HepG2 (cell line): ENCODE measurements around the gene P4HB. TPM values are rescaled to one million over a fixed set of nuclear protein-coding genes. Genes with fewer than 3 reads are reported as not detected.

ENCODE experiments used
- KIAA2018 ChIP-seq: sonication (generic); formaldehyde crosslinking; IDR thresholded peaks from 2 replicates; pipeline ENCODE4 v1.5.0; 2020; ENCODE audit warnings: mild to moderate bottlenecking, missing genetic modification reagents, borderline replicate concordance
- KLF9 ChIP-seq: IDR thresholded peaks from 2 replicates; pipeline ENCODE4 v1.6.1; 2016; ENCODE audit warnings: low read depth
- PREB ChIP-seq: sonication (generic); formaldehyde crosslinking; IDR thresholded peaks from 2 replicates; pipeline ENCODE4 v1.4.0; 2020; ENCODE audit warnings: missing genetic modification reagents
- USF2 ChIP-seq, 2 experiments: sonication (generic) in 1 of 2; formaldehyde crosslinking in 1 of 2; IDR thresholded peaks; 2 replicates each; pipeline versions ENCODE4 v1.5.1 to v1.6.1; 2011 to 2020; ENCODE audit warnings: borderline replicate concordance in 1 of 2, low read depth in 1 of 2, low read length in 1 of 2, mild to moderate bottlenecking in 1 of 2, missing genetic modification reagents in 1 of 2, moderate library complexity in 1 of 2
- XBP1 ChIP-seq: sonication (generic); formaldehyde crosslinking; IDR thresholded peaks from 2 replicates; pipeline ENCODE4 v1.5.0; 2020; ENCODE audit warnings: missing genetic modification reagents
- YEATS2 ChIP-seq: sonication (generic); formaldehyde crosslinking; IDR thresholded peaks from 2 replicates; pipeline ENCODE4 v1.4.0; 2020; ENCODE audit warnings: missing genetic modification reagents, borderline replicate concordance
- ZBTB26 ChIP-seq: IDR thresholded peaks from 2 replicates; pipeline ENCODE4 v1.6.1; 2016; ENCODE audit warnings: missing compliant biosample characterization, missing genetic modification reagents, borderline replicate concordance
- ZNF646 ChIP-seq: sonication (generic); formaldehyde crosslinking; IDR thresholded peaks from 2 replicates; pipeline ENCODE4 v1.9.0; 2021; ENCODE audit warnings: mild to moderate bottlenecking, missing genetic modification reagents
- ZNF761 ChIP-seq: sonication (generic); formaldehyde crosslinking; conservative IDR thresholded peaks from 2 replicates; pipeline ENCODE4 v1.4.0; 2020; ENCODE audit warnings: mild to moderate bottlenecking, missing genetic modification reagents
- polyA plus RNA-seq, 8 experiments: library from polyadenylated mRNA; depleted of rRNA in 3 of 8; stranded (reverse) in 7 of 8; unstranded in 1 of 8; fragments of >200 nt; fragmentation: Illumina TruSeq in 4 of 8; extraction: Trizol in 4 of 8; gene quantifications; 2 replicates each; pipeline versions ENCODE4 v1.2.1 to v1.2.3, GENCODE V29; 2011 to 2016; ENCODE audit warnings: low read depth in 4 of 8, missing spikeins in 1 of 8, mixed read lengths in 1 of 8; ENCODE audit not compliant: insufficient read depth in 1 of 8
- total RNA-seq, 5 experiments: library from RNA; depleted of rRNA; stranded (reverse); fragments of >200 nt; fragmentation: Illumina TruSeq; extraction: Trizol; gene quantifications; 2 replicates each; pipeline ENCODE4 v1.2.3, GENCODE V29; 2016; ENCODE audit warnings: low read depth in 1 of 5

Gene P4HB
- total and polyA plus RNA-seq, 2 of the 13 experiments (the other 11 are each of a cell fraction or from before 2014, with no cell fraction given) = 185 to 782 TPM

- TF ChIP-seq USF2 (IDR thresholded peaks at IDR 0.05; ENCODE audit: low read depth, low read length) (no peak), USF2 (CRISPR knock-in tag; IDR thresholded peaks at IDR 0.05; ENCODE audit: borderline replicate concordance) (no peak), YEATS2 (CRISPR knock-in tag) (no peak), ZNF761 (CRISPR knock-in tag) (no peak), PREB (CRISPR knock-in tag) (no peak), ZBTB26 (CRISPR knock-in tag) (no peak), ZNF646 (CRISPR knock-in tag) (0 out of 2 replicates have a peak, but pooled peaks have one; percentile 55), XBP1 (CRISPR knock-in tag) (no peak), KIAA2018 (CRISPR knock-in tag) (no peak), KLF9 (no peak)
These were observed 65.8 kb downstream of the P4HB start (continued) for GRCh38 chr17:81794509-81794908.
